ENCODE results near the gene SZT2.

Gene SZT2

DNA sequence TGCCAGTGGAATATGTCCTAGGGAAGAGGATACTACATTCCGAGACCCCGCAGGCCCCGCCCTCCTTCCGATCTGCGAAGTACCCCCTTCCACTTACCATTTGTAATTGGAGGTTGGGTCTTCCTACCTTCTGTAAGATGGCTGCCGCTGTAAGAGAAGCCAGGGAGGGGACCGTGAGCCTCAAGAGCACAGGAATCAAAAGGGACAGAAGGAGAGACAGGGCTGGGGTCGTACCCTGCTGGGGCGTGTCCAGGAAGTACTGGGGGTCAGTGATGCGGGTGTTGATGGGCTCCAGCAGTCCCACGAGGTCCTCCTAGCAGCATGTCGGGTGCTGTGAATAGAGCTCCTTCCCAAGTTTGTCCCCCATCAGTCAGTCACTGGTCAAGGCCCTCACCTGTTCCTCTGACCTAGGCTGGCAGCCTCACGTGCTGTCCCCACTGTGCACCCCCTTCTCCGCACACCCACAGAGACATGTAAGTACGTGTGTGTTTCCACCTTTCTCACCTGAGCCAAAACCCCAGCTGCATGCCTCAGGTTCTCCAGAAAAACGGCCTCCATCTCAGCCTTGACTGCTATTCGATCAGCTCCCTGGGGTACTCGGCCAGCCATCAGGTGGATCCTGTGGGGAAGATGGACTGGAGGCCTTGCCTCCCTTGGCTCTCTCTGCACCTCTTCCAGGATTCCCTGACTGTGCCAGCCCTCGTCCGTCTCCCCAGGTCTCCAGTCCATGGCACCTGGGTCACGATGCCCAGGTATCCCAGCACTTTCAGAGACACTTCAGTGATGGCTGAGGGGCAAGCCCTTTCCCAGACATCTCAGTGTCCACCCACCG lies 62.2 kb downstream of the SZT2 start:
- TF ChIP-seq, protein P1, sequence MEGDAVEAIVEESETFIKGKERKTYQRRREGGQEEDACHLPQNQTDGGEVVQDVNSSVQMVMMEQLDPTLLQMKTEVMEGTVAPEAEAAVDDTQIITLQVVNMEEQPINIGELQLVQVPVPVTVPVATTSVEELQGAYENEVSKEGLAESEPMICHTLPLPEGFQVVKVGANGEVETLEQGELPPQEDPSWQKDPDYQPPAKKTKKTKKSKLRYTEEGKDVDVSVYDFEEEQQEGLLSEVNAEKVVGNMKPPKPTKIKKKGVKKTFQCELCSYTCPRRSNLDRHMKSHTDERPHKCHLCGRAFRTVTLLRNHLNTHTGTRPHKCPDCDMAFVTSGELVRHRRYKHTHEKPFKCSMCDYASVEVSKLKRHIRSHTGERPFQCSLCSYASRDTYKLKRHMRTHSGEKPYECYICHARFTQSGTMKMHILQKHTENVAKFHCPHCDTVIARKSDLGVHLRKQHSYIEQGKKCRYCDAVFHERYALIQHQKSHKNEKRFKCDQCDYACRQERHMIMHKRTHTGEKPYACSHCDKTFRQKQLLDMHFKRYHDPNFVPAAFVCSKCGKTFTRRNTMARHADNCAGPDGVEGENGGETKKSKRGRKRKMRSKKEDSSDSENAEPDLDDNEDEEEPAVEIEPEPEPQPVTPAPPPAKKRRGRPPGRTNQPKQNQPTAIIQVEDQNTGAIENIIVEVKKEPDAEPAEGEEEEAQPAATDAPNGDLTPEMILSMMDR (IDR thresholded peaks at IDR 0.05), result no peak
- DNase-seq, result no peak
- Histone ChIP-seq H3K9me3 (no peaks in the 10 kb centered on the region), H3K27me3 (no peaks in the 10 kb centered on the region), H3K36me3 (peaks cover 45 to 54% (median 52%) of the 10 kb centered on the region in 3 donors), H3K4me3 (no peak overlapping the region), H3K27ac (peak overlapping the region; percentile 94 to 98), H3K4me1 (peaks cover 0 to 16% (median 10%) of the 10 kb centered on the region in 4 donors)
- intact Hi-C loops (cut with DNase I; ENCODE audit: low total_unique reads), result no loop called here

DNA sequence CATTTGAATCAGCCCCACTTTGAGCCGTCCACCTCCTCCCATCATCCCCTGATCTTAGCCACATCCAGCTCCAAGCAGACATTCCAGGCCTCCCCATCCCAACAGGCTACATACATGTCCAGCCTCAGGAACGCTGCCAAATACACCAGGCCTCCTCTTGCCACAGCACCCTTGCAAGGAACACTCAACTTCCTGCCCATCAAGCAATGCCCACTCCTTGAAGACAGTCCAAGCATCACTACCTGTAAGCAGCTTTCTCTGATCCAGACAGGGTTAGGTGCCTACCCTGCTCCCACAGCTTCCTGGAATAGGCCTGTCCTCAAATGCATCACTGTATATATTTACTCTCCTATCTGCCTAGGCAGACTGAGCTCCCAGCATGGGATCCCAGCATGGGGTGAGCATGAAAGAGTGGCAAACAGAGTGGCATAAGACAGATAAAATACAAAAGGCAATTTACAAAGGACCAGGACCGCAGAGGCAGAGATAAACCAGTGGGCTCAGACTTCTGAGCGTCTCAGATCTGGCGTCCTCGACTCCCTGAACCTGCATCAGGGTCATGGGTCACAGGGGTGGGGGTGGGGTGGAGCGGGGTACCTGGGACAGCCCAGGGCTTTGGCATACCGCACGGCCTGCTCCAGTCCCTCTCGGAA lies 63.2 kb downstream of the SZT2 start:
- intact Hi-C loops (cut with DNase I; ENCODE audit: low total_unique reads), result no loop called here
- H3K4me3 ChIP-seq, result peak overlapping the region; percentile 68 to 74
- H3K27ac ChIP-seq, result peak overlapping the region; percentile 94 to 98
- TF ChIP-seq, protein P1 (IDR thresholded peaks at IDR 0.05), result no peak
- H3K36me3 ChIP-seq, result peaks cover 35 to 44% (median 42%) of the 10 kb centered on the region in 3 donors
- no peaks in the 10 kb centered on the region for H3K27me3 ChIP-seq
- DNase-seq, result peak in 1 of 2 donors; percentile 60
- H3K9me3 ChIP-seq, result no peaks in the 10 kb centered on the region
- H3K4me1 ChIP-seq, result peaks cover 0 to 16% (median 10%) of the 10 kb centered on the region in 4 donors

DNA sequence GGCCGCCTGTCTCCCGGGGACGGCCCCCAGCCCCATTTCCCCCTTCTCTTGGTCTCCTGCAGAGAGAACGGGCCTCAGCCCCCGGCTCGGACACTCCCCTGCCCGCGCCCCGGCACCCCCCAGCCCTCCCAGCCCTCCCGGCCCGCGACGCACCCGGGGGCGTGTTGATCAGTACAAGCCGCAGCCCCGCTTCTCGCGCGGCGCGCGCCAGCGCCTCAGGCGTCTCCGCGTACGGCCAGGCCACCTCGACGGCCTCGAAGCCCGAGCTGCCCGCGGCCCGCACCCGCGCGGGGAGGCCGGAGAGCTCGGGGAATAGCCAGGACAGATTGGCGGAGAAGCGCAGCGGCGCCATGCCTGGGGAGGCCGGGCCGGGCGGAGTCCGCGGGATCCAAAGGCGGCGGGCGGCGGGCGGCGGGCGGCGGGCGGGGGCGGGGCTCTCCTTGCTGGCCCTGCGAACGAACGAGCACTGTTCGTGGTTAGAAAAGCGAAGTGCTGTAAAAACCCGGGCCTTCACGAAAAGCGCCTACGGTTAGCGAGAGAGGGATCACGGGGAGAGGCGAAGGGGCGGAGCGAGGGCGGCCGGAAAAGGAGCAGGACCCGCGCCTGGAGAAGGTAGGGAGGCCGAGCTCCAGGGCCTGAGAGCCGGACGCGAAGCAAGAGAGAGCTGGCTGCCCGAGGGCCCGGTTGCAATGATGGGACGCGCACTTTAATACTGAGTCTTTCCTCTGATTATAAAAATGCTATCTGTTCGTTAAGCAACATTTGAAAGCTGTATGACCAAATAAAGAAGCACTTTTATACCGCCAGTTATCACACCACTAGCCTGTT lies 64.0 kb downstream of the SZT2 start, which contains the start of gene HYI:
TSS of gene HYI (minus strand) at position 490 of the 828 bp plus-strand sequence. CDS start at position 352, 138 bp downstream.
- Histone ChIP-seq H3K9me3 (no peaks in the 10 kb centered on the region), H3K27ac (peak within 1 kb of the TSS; percentile 94 to 98), H3K36me3 (peaks cover 28 to 37% (median 34%) of the 10 kb centered on the region in 3 donors), H3K4me3 (peak within 1 kb of the TSS; percentile 68 to 74), H3K27me3 (no peaks in the 10 kb centered on the region), H3K4me1 (peaks cover 0 to 16% (median 10%) of the 10 kb centered on the region in 4 donors)
- TF ChIP-seq, protein P1 (IDR thresholded peaks at IDR 0.05), result no peak
- intact Hi-C loops (cut with DNase I; ENCODE audit: low total_unique reads), result no loop called here
- peak; percentile 89 to 94 for DNase-seq

DNA sequence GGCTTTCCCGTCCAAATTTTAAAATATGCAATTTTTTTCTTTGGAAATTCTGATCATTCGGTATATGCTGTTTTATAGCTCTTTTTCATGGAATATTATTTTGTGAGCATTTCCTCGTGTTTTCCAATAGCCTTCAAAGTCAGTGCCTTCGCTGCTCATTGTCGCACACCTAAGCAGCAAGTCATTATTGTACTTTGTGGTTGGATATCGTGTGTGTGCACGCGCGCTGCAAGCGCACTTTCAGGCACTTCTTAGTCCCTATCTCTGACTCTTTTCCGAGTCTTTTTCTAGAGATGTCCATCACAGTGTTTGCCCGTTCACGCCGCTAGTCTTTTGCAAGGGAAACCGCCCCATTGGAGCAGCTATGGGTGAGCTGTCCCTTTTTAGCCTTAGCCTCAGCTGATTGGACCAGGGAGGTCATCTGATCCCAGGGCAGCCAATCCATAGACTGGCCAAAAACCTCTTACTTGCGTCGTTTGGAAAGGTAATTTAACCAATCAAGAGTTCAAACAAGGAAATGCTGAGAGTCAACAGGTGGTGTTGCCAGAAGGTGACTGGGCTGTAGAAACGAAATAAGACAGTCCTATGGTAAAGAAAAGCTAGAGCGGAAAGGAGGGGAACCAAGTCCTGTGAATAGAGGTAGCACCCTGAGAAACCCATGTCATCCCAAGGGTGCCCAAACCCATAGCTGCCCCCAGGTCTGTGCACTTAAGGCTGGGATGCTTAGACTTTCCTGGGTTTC lies 64.7 kb downstream of the SZT2 start:
- TF ChIP-seq, protein P1 (IDR thresholded peaks at IDR 0.05), result peak in 1 of 2 experiments; percentile 20
- intact Hi-C loops (cut with DNase I; ENCODE audit: low total_unique reads), result loop anchor here (5.0 kb wide), 1 partner anchor 258 kb away; no protein-coding TSS in a partner anchor
- Histone ChIP-seq H3K27me3 (no peaks in the 10 kb centered on the region), H3K36me3 (peaks cover 21 to 29% (median 26%) of the 10 kb centered on the region in 3 donors), H3K4me1 (peaks cover 0 to 16% (median 10%) of the 10 kb centered on the region in 4 donors), H3K4me3 (peak overlapping the region; percentile 68 to 74), H3K27ac (peak overlapping the region; percentile 94 to 98), H3K9me3 (no peaks in the 10 kb centered on the region)
- DNase-seq, result peak; percentile 70 to 86
